ENCODE measurements around the gene GPR17. TPM values are rescaled to one million over a fixed set of nuclear protein-coding genes. Genes with fewer than 3 reads are reported as not detected.

GPR17 gene
- total RNA-seq, 1 experiment from 2014 or later = 0.35 TPM

- H3K23ac ChIP-seq (ENCODE audit: insufficient read length, low read depth, low read length) = no peak overlapping the region
- no peaks in the 10 kb centered on the region for H3K4me1 ChIP-seq (ENCODE audit: insufficient read depth, low read length)
- TF ChIP-seq, protein P1, sequence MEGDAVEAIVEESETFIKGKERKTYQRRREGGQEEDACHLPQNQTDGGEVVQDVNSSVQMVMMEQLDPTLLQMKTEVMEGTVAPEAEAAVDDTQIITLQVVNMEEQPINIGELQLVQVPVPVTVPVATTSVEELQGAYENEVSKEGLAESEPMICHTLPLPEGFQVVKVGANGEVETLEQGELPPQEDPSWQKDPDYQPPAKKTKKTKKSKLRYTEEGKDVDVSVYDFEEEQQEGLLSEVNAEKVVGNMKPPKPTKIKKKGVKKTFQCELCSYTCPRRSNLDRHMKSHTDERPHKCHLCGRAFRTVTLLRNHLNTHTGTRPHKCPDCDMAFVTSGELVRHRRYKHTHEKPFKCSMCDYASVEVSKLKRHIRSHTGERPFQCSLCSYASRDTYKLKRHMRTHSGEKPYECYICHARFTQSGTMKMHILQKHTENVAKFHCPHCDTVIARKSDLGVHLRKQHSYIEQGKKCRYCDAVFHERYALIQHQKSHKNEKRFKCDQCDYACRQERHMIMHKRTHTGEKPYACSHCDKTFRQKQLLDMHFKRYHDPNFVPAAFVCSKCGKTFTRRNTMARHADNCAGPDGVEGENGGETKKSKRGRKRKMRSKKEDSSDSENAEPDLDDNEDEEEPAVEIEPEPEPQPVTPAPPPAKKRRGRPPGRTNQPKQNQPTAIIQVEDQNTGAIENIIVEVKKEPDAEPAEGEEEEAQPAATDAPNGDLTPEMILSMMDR (conservative IDR thresholded peaks at IDR 0.05) = no peak
- H3K9me3 ChIP-seq (ENCODE audit: control insufficient read depth, low read depth, low read length) = no peaks in the 10 kb centered on the region
- H3K79me1 ChIP-seq (ENCODE audit: insufficient read depth, low read depth, low read length, poor library complexity, severe bottlenecking) = no peaks in the 10 kb centered on the region
- Mint-ChIP-seq H3K9me3 (no peaks in the 10 kb centered on the region), H3K4me1 (peaks cover 0 to 1% of the 10 kb centered on the region in 2 experiments; a peak in 2 of 4 replicates), H3K4me3 (no peak overlapping the region), H3K27me3 (ENCODE audit: low read depth) (no peaks in the 10 kb centered on the region; the same call in 1 of the 2 replicates), H3K27ac (no peak overlapping the region), H3K36me3 (ENCODE audit: insufficient read depth in 1 of 3, low read depth in 3 of 3) (no peaks in the 10 kb centered on the region)
- H2AFZ ChIP-seq (ENCODE audit: low read length) = no peak overlapping the region
- no peak overlapping the region for H3K18ac ChIP-seq (ENCODE audit: insufficient read length, low read depth, low read length)
- no peak overlapping the region for H2AK5ac ChIP-seq (ENCODE audit: insufficient read length, low read length)
- H4K20me1 ChIP-seq (ENCODE audit: control insufficient read depth, insufficient read depth, insufficient read length) = no peaks in the 10 kb centered on the region
- H3K9ac ChIP-seq (ENCODE audit: extremely low read depth, insufficient read length, low read length) = no peak overlapping the region
- no peak overlapping the region for H2BK12ac ChIP-seq (ENCODE audit: insufficient read length, low read depth, low read length)
- no peaks in the 10 kb centered on the region for H3K23me2 ChIP-seq (ENCODE audit: insufficient read length, low read depth, low read length, poor library complexity, severe bottlenecking)
- H3K79me2 ChIP-seq (ENCODE audit: insufficient read depth, low read length) = no peaks in the 10 kb centered on the region
- no peak overlapping the region for H3T11ph ChIP-seq (ENCODE audit: low read length)
- H2BK5ac ChIP-seq (ENCODE audit: insufficient read length, low read length) = no peak overlapping the region
- no peak overlapping the region for H4K8ac ChIP-seq (replicated peaks; ENCODE audit: insufficient read length, low read depth, low read length)
- H3K4me2 ChIP-seq (ENCODE audit: insufficient read depth, insufficient read length, low read length) = no peak overlapping the region
- no peaks in the 10 kb centered on the region for H3K27me3 ChIP-seq (ENCODE audit: insufficient read depth, low read length)
- WGBS (ENCODE audit: extremely low coverage, insufficient read length, low lambda C conversion rate) = no CpG with 5 or more reads among the region's 25 CpGs
- no peak overlapping the region for H4K91ac ChIP-seq (ENCODE audit: insufficient read length, low read depth, low read length)
- H3K56ac ChIP-seq (ENCODE audit: insufficient read length, low read depth, low read length) = no peak overlapping the region
- no peak overlapping the region for H3K27ac ChIP-seq (ENCODE audit: insufficient read length, low read depth, low read length)
- H3K4ac ChIP-seq (ENCODE audit: low read depth, low read length) = no peak overlapping the region
- peak overlapping the region; percentile 37; the same call in 1 of the 2 replicates for H3K14ac ChIP-seq (ENCODE audit: insufficient read depth, low read length)
- no peak overlapping the region for H2BK20ac ChIP-seq (ENCODE audit: low read depth, low read length, poor library complexity, severe bottlenecking)
- DNase-seq = no peak
- H2BK15ac ChIP-seq (ENCODE audit: low read depth, low read length) = no peak overlapping the region
- H2BK120ac ChIP-seq (ENCODE audit: low read depth, low read length, poor library complexity, severe bottlenecking) = no peak overlapping the region
- no peak overlapping the region for H4K5ac ChIP-seq (ENCODE audit: insufficient read length, low read depth, low read length)
Measured at GRCh38 chr2:127630864-127631540, 15.0 kb upstream of the GPR17 start.

Data from H9 (cell line).